NOMO-1 treated with DMSO at 0.1 percent for 48 hours (cell line): ENCODE results near the gene C10orf71.

Experiments used
- DNase-seq: peaks from one replicate; lab custom pipeline; 2025; ENCODE audit not compliant: unreplicated experiment; lab: John Stamatoyannopoulos, UW

The C10orf71 gene

DNA sequence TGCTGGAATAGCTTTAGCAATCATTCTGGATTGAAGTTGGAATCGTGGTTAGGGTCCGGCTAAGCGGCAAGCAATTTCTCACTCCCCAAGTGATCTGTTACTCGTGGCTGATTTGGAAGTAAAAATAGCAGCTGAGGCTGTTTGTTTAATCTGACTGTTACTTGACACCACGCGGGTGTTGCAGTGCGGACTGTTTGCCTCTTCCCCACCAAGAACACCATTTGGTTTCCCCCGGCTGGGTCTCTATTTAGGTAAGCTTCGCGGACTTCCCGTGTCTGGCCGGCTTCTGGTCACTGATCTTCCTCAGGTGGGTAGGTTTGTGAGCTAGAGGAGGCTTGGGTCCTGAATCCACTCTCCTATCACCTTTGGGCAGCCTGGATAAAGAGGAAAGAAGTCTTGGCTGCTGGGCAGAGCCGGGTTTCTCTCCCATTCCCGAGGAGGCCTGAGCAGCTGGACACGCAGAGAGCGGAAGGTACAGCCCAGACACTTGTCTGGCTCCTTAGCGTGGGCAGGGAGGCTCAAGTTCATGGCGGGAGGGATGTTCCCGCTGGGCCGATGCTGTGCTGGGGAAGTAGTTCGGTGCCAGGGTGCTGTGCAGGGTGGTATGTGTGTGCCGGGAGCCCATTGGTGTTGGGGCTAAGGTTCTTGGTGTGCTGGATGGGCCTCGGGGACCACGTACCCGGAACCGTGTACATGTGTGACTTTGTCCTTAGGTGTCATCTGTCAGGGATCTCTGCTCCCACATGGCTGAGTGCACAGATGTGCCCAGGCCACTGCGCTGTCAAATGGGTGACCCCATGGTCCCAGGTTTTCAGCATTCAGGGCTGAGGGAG is at the start of gene C10orf71:
C10orf71 (plus strand) TSS at position 188 of the 833 bp plus-strand sequence. CDS start 23,376 bp downstream, outside the sequence.
- no peak for DNase-seq

DNA sequence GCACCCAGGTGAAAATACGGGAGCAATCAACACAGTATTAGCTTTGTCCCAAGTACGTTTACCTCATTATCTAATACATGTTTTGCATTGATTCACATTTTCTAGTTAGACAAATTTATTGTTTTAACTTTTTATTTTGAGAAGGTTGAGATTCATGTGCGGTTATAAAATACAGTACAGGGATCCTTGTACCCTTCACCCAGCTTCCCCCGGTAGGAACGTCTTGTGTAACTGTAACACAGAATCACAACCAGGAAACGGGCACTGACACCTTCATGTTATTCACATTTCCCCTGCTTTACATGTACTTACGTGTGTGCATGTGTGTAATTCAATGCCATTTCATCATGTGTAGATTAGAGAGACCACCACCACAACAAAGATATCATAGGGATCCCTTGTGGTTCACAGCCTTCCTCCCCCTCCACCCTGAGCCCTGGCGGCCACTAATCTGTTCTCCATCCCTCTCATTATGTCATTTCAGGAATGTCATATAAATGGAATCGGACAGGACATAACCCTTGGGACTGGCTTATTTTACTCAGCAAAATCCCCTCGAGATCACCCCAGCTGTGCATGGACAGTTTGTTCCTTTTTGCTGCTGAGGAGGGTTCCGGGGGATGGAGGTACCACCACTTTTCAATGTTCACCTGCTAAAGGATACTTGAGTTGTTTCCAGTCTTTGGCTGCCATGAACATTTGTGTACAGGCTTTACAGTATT is 46.5 kb upstream of the C10orf71 start:
- DNase-seq = no peak

GRCh38 chr10:49253340-49253906 is 45.5 kb upstream of the C10orf71 start:
- DNase-seq = no peak

DNA sequence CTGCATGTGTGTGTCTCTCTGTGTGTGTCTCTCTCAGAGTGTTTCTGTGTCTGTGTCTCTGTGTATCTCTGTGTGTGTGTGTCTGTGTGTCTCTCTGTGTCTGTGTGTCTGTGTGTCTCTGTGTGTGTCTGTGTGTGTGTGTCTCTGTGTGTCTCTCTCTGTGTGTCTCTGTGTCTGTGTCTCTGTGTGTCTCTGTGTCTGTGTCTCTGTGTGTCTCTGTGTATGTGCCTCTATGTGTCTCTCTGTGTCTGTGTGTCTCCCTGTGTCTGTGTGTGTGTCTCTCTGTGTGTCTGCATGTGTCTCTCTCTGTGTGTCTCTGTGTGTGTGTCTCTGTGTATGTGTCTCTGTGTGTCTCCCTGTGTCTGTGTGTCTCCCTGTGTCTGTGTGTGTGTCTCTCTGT is 44.8 kb upstream of the C10orf71 start:
- no peak for DNase-seq

- no peak for DNase-seq
Measured at GRCh38 chr10:49254556-49255318, 44.2 kb upstream of the C10orf71 start.

DNA sequence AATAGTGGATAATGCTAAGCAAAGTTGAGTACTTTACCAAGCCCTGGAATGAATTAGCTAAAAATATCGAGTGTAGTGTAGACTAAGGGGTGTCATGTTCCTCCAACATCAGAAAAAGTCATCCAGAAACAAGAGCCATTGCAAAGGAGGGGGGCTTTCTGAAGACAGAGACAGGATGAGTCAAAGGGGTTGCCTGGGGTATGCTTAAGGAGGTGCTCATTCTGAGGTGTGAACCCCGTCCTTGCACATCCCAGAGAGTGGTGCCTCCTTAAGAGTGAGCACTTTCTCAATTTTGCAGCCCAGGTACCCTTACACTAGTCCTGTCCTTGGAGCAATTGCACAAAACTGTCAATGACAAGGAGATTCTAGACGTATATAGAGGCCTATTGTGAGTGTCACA is 43.1 kb upstream of the C10orf71 start:
- no peak for DNase-seq

DNA sequence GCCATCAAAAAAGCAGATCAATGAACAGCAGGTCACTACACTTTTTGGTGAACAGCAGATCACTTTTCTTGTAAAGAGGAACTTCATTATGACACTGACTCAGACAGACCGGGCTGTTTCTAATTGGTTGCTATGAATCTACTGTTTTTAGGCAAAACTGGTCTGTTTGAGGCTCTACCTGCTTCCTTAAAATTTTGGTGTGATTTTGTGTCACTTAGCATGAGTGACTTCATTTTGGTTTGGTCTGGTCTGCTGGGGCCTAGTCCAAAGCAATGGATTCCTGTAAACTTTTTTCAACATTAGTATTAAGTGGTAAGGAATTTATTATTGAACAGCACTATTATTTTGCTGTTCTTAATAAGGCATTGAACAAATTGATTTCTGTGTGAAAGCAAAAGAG is 41.8 kb upstream of the C10orf71 start:
- DNase-seq = peak; percentile 92

- no peak for DNase-seq
Measured at GRCh38 chr10:49257626-49258349, 41.2 kb upstream of the C10orf71 start.

GRCh38 chr10:49258350-49258683 is 40.7 kb upstream of the C10orf71 start:
- no peak for DNase-seq

GRCh38 chr10:49260644-49261296 is 38.2 kb upstream of the C10orf71 start:
- no peak for DNase-seq

- DNase-seq = no peak
Measured at GRCh38 chr10:49263591-49263990, 35.4 kb upstream of the C10orf71 start.

DNA sequence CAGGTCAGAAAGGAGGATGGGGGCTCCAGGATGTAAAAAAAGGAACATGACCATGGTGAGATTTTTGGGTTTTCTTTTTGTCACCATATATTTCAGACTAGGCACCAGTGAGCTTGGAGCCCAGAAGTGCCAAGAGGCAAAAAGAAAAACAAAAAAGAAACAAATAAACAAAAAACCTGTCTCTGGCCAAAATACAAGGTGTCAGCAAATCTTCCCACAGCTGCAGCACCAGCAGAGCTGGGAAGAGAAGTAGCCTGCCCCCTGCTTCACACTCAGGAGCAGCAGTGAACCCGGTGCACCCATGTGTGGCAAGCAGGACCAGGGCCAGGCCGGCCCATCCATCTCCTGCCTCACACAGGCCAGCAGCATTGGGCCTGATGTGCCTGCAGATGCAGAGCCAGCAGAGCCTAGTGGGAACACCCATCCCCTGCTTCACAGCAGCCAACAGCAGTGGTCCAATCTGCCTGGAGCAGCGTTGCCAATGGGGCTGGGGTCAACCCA is 34.7 kb upstream of the C10orf71 start:
- no peak for DNase-seq

GRCh38 chr10:49265885-49266284 is 33.1 kb upstream of the C10orf71 start:
- DNase-seq = no peak

DNA sequence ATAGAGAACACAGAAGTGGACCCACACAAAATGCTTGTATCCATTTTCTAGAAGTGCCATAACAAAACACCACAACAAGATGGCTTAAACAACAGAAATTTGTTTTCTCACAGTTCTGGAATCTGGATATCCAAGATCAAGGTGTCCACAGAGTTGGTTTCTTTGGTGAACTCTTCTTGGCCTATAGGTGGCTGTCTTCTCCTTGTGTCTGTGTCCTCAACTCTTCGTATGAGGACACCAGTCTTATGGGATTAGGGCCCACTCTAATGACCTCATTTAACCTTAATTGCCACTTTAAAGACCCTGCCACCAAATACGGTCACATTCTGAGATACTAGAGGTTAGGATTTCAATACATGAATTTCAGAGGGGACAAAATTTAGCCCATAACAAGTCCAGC is 30.8 kb upstream of the C10orf71 start:
- no peak for DNase-seq

DNA sequence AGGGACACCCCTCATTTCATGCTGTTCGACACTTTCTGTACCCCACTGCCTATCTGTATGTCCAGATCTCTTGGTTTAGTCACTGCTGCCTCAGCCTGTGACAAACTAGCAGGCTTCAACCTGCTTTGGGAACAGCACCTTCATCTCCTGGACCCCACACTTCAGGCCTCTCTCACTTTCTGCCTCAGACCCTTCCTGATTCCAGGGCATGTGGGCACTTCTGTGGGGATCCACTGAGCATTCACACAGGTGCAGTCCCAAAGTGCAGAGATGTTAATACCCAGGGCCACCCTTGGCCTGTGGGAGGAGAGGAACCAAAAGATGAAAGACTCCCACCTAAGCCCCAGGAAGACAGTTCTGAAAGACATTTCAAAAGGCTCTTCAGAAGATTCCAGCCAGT is 29.4 kb upstream of the C10orf71 start:
- no peak for DNase-seq

DNA sequence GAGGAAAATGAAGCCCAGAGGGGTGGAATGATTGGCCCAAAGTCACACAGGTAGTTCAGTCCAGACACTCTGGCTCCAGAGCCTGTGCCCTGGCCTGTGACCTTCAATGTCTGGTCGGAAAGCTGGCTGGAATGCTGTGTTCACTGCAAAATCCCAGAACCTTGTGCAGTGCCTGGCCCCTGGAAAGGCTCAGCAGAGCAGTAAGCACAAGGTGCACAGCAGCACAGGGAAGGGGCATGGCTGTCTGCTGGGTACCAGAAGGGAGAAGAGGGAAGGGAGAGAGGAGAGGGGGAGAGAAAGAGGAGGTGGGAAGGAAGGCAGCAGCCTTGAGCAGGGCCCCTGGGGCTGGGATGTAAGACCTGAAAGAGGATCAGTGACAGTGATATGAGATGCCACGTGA is 28.4 kb upstream of the C10orf71 start:
- DNase-seq = no peak

- no peak for DNase-seq
Measured at GRCh38 chr10:49271346-49271745, 27.6 kb upstream of the C10orf71 start.

- no peak for DNase-seq
Measured at GRCh38 chr10:49272251-49273081, 26.5 kb upstream of the C10orf71 start.

DNA sequence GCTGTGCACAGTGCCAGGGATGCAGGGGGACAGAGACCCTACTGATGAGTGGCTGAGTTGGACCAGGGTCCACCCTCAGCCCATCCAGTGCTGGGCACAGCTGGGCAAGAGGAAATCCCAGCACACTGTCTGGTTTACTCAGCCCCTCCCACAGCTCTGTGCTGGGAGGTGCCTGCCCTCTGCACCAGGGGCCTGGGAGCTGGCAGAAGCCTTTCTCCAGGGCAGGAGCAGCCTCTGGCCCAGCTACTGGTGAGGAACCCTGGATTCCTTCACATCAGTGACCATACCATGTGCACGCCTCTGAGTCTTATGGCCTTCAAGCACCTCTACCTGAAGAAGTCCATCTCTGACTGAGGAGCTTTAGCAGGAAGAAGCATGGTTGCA is 25.9 kb upstream of the C10orf71 start:
- DNase-seq = no peak
